CD8-positive, alpha-beta memory T cell (primary cell): ENCODE measurements around the gene CD8B2. TPM values are rescaled to one million over a fixed set of nuclear protein-coding genes. Genes with fewer than 3 reads are reported as not detected.
"Not testable (repeated sequence)": the region's sequence is repeated elsewhere in the genome, so short reads cannot be mapped to it uniquely, and the experiment has no call there.

ENCODE experiments used
- CTCF ChIA-PET: fragments of 350-600 bp; sonication (Branson Sonifier 250); formaldehyde crosslinking; loops from one replicate; lab custom pipeline; 2021; ENCODE audit warnings: antibody characterized with exemption; lab: Charles Lee
- POLR2A ChIA-PET: fragments of 350-600 bp; sonication (Branson Sonifier 250); formaldehyde crosslinking; loops from one replicate; lab custom pipeline; 2021; ENCODE audit warnings: antibody characterized with exemption; lab: Charles Lee
- DNase-seq, 5 donors: peaks; one replicate each; pipeline versions ENCODE4 v3.0.0 to v3.0.0-alpha.2; 2020 to 2022; ENCODE audit warnings: mixed read lengths in 1 of 5
- H3K27ac ChIP-seq: one replicate; pipeline ENCODE4 v1.7.0; 2013; ENCODE audit warnings: low read depth, mild to moderate bottlenecking, low read length, moderate library complexity
- H3K27me3 ChIP-seq: 2 replicates; pipeline ENCODE4 v1.7.0; 2013; ENCODE audit warnings: low read length, mild to moderate bottlenecking; ENCODE audit not compliant: insufficient read depth, poor library complexity, severe bottlenecking
- H3K36me3 ChIP-seq: 2 replicates; pipeline ENCODE4 v1.7.0; 2013; ENCODE audit warnings: mild to moderate bottlenecking, low read length, moderate library complexity; ENCODE audit not compliant: insufficient read depth
- H3K4me1 ChIP-seq: 2 replicates; pipeline ENCODE4 v1.7.0; 2013; ENCODE audit warnings: mild to moderate bottlenecking, low read length, moderate library complexity; ENCODE audit not compliant: insufficient read depth
- H3K4me3 ChIP-seq: 2 replicates; pipeline ENCODE4 v1.7.0; 2013; ENCODE audit warnings: mild to moderate bottlenecking, low read length
- H3K9me3 ChIP-seq: 2 replicates; pipeline ENCODE4 v1.7.0; 2013; ENCODE audit warnings: mild to moderate bottlenecking, low read length
- H3K27ac Mint-ChIP-seq, 8 donors: one replicate each; pipeline ENCODE4 v1.8.0; 2020 to 2021; ENCODE audit warnings: mixed read lengths in 8 of 8, mild to moderate bottlenecking in 6 of 8, inconsistent platforms in 3 of 8, moderate library complexity in 3 of 8
- H3K27me3 Mint-ChIP-seq, 2 donors: one replicate each; pipeline ENCODE4 v1.8.0; 2020 to 2021; ENCODE audit warnings: mixed read lengths in 2 of 2, mild to moderate bottlenecking in 1 of 2, moderate library complexity in 1 of 2
- H3K36me3 Mint-ChIP-seq, 3 donors: one replicate each; pipeline ENCODE4 v1.8.0; 2020 to 2021; ENCODE audit warnings: mixed read lengths in 3 of 3, inconsistent platforms in 1 of 3, mild to moderate bottlenecking in 1 of 3
- H3K4me1 Mint-ChIP-seq, 3 donors: one replicate each; pipeline ENCODE4 v1.8.0; 2020 to 2021; ENCODE audit warnings: mixed read lengths in 3 of 3, inconsistent platforms in 1 of 3, mild to moderate bottlenecking in 1 of 3
- H3K4me3 Mint-ChIP-seq, 7 donors: one replicate each; pipeline ENCODE4 v1.8.0; 2020 to 2021; ENCODE audit warnings: mixed read lengths in 7 of 7, mild to moderate bottlenecking in 6 of 7, moderate library complexity in 4 of 7, inconsistent platforms in 2 of 7
- H3K9me3 Mint-ChIP-seq, 5 donors: one replicate each; pipeline ENCODE4 v1.8.0; 2020 to 2022; ENCODE audit warnings: mixed read lengths in 5 of 5, mild to moderate bottlenecking in 3 of 5, moderate library complexity in 2 of 5, inconsistent platforms in 1 of 5
- polyA plus RNA-seq: library from polyadenylated mRNA; unstranded; fragments of 300-500 nt; fragmentation: Illumina TruSeq; gene quantifications from one replicate; pipeline ENCODE4 v1.2.3, GENCODE V29; 2021
- total RNA-seq, 2 experiments: library from RNA; stranded (reverse); gene quantifications; one replicate each; pipeline ENCODE4 v1.2.3, GENCODE V29; 2021

CD8B2 gene
- total and polyA plus RNA-seq, 3 experiments from 2014 or later = 3.6 to 10.2 (median 4.5) TPM

- peaks cover 2 to 11% (median 6%) of the 10 kb centered on the region in 3 donors for H3K4me1 Mint-ChIP-seq
- H3K4me3 ChIP-seq, CTCF ChIA-PET, H3K9me3 ChIP-seq, H3K27ac ChIP-seq, H3K4me1 ChIP-seq, POLR2A ChIA-PET, H3K36me3 ChIP-seq, H3K9me3 Mint-ChIP-seq, H3K27me3 Mint-ChIP-seq, H3K27me3 ChIP-seq, DNase-seq, H3K36me3 Mint-ChIP-seq: not testable (repeated sequence)
- peak overlapping the region in 1 of 8 donors; percentile 54 for H3K27ac Mint-ChIP-seq
- H3K4me3 Mint-ChIP-seq = peak overlapping the region in 1 of 7 donors; percentile 26
These were observed 19.0 kb downstream of the CD8B2 start for GRCh38 chr2:106506002-106506687.

- H3K4me3 Mint-ChIP-seq, H3K36me3 ChIP-seq, H3K9me3 Mint-ChIP-seq, H3K27ac ChIP-seq, POLR2A ChIA-PET, H3K9me3 ChIP-seq, H3K27me3 ChIP-seq, CTCF ChIA-PET, DNase-seq, H3K36me3 Mint-ChIP-seq, H3K27ac Mint-ChIP-seq, H3K4me1 ChIP-seq, H3K27me3 Mint-ChIP-seq, H3K4me3 ChIP-seq: not testable (repeated sequence)
- peaks cover 5 to 20% (median 17%) of the 10 kb centered on the region in 3 donors for H3K4me1 Mint-ChIP-seq
These were observed 21.7 kb downstream of the CD8B2 start for GRCh38 chr2:106508660-106509373.

DNA sequence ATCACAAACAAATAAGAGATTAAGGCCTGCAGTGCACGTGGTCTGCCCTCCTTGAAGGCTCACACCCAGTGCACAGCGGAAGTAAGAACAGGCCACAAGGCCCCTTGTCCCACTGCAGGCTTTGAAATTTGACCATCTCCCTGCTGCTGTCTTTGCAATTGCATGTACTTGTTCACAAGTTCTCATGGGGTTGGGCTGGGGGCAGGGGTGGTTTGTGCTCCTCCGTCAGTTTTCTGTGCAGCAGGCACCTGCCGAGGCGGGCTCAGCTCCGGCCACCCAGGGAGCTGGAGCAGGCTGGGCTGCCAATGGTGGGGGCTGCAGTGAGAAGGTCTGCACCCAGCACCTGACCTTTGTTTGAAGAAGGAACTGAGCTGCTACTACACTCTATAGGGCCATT lies 22.2 kb downstream of the CD8B2 start:
- H3K9me3 Mint-ChIP-seq, CTCF ChIA-PET, H3K4me1 ChIP-seq, H3K4me3 ChIP-seq, H3K9me3 ChIP-seq, H3K36me3 Mint-ChIP-seq, H3K27me3 ChIP-seq, H3K36me3 ChIP-seq, H3K27ac ChIP-seq, H3K27me3 Mint-ChIP-seq, POLR2A ChIA-PET, H3K27ac Mint-ChIP-seq, H3K4me3 Mint-ChIP-seq, DNase-seq: not testable (repeated sequence)
- peaks cover 5 to 20% (median 17%) of the 10 kb centered on the region in 3 donors for H3K4me1 Mint-ChIP-seq

DNA sequence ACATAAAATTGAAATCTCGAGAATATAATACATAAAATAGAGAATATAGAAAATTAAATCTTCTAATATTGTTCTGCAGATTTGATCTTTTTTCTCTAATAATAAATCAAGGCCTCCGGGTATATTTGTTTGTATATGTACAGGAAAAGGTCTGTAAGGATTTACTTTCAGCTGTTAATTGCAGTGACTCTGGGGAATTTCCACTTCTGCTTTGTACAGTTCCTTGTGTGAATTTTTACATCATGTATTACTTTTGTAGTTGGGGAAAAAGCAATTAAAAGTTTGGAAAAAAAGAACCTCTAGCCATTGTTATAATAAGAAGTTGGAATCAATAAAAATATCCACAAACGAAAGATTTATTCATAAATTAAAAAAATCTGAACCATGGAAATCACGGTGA lies 23.6 kb downstream of the CD8B2 start:
- H3K27me3 ChIP-seq, H3K27me3 Mint-ChIP-seq, H3K4me1 ChIP-seq, H3K27ac Mint-ChIP-seq, H3K36me3 Mint-ChIP-seq, H3K36me3 ChIP-seq, CTCF ChIA-PET, H3K9me3 ChIP-seq, H3K4me3 ChIP-seq, POLR2A ChIA-PET, DNase-seq, H3K9me3 Mint-ChIP-seq, H3K27ac ChIP-seq, H3K4me3 Mint-ChIP-seq: not testable (repeated sequence)
- peaks cover 5 to 20% (median 17%) of the 10 kb centered on the region in 3 donors for H3K4me1 Mint-ChIP-seq

DNA sequence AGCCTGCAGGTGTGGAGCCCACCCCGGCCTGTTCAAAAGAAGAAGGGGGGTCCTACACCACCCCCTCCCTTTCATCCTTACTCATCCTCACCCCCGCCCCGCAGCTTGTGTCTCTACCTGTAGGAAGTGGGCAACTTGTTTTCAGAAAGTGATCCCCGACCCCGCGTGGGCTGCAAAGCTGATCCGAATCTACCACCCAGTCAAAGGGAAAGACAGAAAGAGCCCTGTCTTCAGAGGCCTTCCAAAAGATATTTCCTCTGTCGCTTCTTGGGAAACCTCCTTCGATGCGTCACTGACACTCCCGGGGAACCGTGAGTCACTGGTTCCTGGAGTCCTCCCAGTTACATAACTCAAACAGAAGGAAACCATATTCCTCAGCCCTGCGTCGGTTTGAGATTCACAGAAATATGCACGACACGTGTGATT lies 24.3 kb downstream of the CD8B2 start:
- Mint-ChIP-seq H3K27ac (peak overlapping the region in 1 of 8 donors; percentile 71), H3K4me3 (peak overlapping the region in 5 of 7 donors; percentile 19 to 55 (median 28)), H3K4me1 (peaks cover 5 to 15% (median 14%) of the 10 kb centered on the region in 3 donors)
- H3K4me3 ChIP-seq, H3K36me3 Mint-ChIP-seq, H3K9me3 Mint-ChIP-seq, CTCF ChIA-PET, H3K27ac ChIP-seq, H3K27me3 Mint-ChIP-seq, H3K36me3 ChIP-seq, POLR2A ChIA-PET, H3K27me3 ChIP-seq, H3K4me1 ChIP-seq, H3K9me3 ChIP-seq: not testable (repeated sequence)
- DNase-seq = peak in 1 of 5 donors; percentile 13

GRCh38 chr2:106511934-106512333 lies 24.8 kb downstream of the CD8B2 start:
- POLR2A ChIA-PET, H3K27me3 Mint-ChIP-seq, CTCF ChIA-PET, H3K9me3 ChIP-seq, H3K27ac ChIP-seq, H3K4me1 ChIP-seq, H3K4me3 ChIP-seq, H3K36me3 Mint-ChIP-seq, H3K36me3 ChIP-seq, H3K27me3 ChIP-seq, H3K9me3 Mint-ChIP-seq: not testable (repeated sequence)
- Mint-ChIP-seq H3K4me1 (peaks cover 3 to 12% (median 10%) of the 10 kb centered on the region in 3 donors), H3K27ac (peak overlapping the region in 1 of 8 donors; percentile 71), H3K4me3 (peak overlapping the region in 5 of 7 donors; percentile 3 to 55 (median 37))
- peak in 1 of 5 donors; percentile 17 for DNase-seq

- H3K27me3 Mint-ChIP-seq = not testable (repeated sequence)
These were observed 26.2 kb downstream of the CD8B2 start for GRCh38 chr2:106513391-106513790.

GRCh38 chr2:106514827-106515226 lies 27.7 kb downstream of the CD8B2 start:
- H3K4me1 Mint-ChIP-seq = peaks cover 3 to 12% (median 8%) of the 10 kb centered on the region in 3 donors
- H3K4me3 ChIP-seq, H3K36me3 Mint-ChIP-seq, H3K36me3 ChIP-seq, H3K4me1 ChIP-seq, H3K27me3 ChIP-seq, H3K27ac ChIP-seq, CTCF ChIA-PET, DNase-seq, H3K27ac Mint-ChIP-seq, H3K27me3 Mint-ChIP-seq, H3K9me3 ChIP-seq, H3K4me3 Mint-ChIP-seq, H3K9me3 Mint-ChIP-seq, POLR2A ChIA-PET: not testable (repeated sequence)

More at GRCh38 chr2:106513391-106513790, 26.2 kb downstream of the CD8B2 start:
- DNase-seq = peak in 1 of 5 donors; percentile 27
- H3K9me3 ChIP-seq, POLR2A ChIA-PET, H3K36me3 ChIP-seq, H3K36me3 Mint-ChIP-seq, H3K9me3 Mint-ChIP-seq, H3K27me3 ChIP-seq, H3K27ac ChIP-seq, H3K4me3 ChIP-seq, H3K4me3 Mint-ChIP-seq, H3K4me1 ChIP-seq, CTCF ChIA-PET: not testable (repeated sequence)
- Mint-ChIP-seq H3K27ac (peak overlapping the region in 1 of 8 donors; percentile 52), H3K4me1 (peaks cover 3 to 12% (median 8%) of the 10 kb centered on the region in 3 donors)
